Activated CD4-positive, alpha-beta memory T cell treated with anti-CD3 and anti-CD28 coated beads for 36 hours (primary cell): Measurements from ENCODE around the gene STN1. TPM values are rescaled to one million over a fixed set of nuclear protein-coding genes. Genes with fewer than 3 reads are reported as not detected.

Source experiments
- CTCF ChIA-PET: fragments of 350-600 bp; sonication (Branson Sonifier 250); formaldehyde crosslinking; loops from one replicate; lab custom pipeline; 2021; ENCODE audit warnings: antibody characterized with exemption, inconsistent platforms; lab: Charles Lee
- POLR2A ChIA-PET: fragments of 350-600 bp; sonication (Branson Sonifier 250); formaldehyde crosslinking; loops from one replicate; lab custom pipeline; 2021; ENCODE audit warnings: antibody characterized with exemption; lab: Charles Lee
- DNase-seq: peaks from one replicate; pipeline ENCODE4 v3.0.0-alpha.2; 2020
- H3K27ac Mint-ChIP-seq: one replicate; pipeline ENCODE4 v1.8.0; 2021; ENCODE audit warnings: mixed read lengths
- H3K27me3 Mint-ChIP-seq: one replicate; pipeline ENCODE4 v1.8.0; 2021; ENCODE audit warnings: mixed read lengths
- H3K36me3 Mint-ChIP-seq: one replicate; pipeline ENCODE4 v1.8.0; 2021; ENCODE audit warnings: mixed read lengths
- H3K4me1 Mint-ChIP-seq: one replicate; pipeline ENCODE4 v1.8.0; 2021; ENCODE audit warnings: low read depth, mixed read lengths
- H3K4me3 Mint-ChIP-seq: one replicate; pipeline ENCODE4 v1.8.0; 2021; ENCODE audit warnings: mild to moderate bottlenecking, mixed read lengths
- H3K9me3 Mint-ChIP-seq: one replicate; pipeline ENCODE4 v1.8.0; 2021; ENCODE audit warnings: mixed read lengths
- intact Hi-C: fragments of 100-400 bp; cut with micrococcal nuclease; formaldehyde crosslinking; loops from one replicate; pipeline ENCODE4 v1.15.1; 2023
- total RNA-seq, 2 experiments: library from RNA; stranded (reverse); gene quantifications; one replicate each; pipeline ENCODE4 v1.2.3, GENCODE V29; 2021

STN1 gene, protein sequence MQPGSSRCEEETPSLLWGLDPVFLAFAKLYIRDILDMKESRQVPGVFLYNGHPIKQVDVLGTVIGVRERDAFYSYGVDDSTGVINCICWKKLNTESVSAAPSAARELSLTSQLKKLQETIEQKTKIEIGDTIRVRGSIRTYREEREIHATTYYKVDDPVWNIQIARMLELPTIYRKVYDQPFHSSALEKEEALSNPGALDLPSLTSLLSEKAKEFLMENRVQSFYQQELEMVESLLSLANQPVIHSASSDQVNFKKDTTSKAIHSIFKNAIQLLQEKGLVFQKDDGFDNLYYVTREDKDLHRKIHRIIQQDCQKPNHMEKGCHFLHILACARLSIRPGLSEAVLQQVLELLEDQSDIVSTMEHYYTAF
- 10 to 100 TPM; 56.1 to 57.0 TPM for total RNA-seq

DNA sequence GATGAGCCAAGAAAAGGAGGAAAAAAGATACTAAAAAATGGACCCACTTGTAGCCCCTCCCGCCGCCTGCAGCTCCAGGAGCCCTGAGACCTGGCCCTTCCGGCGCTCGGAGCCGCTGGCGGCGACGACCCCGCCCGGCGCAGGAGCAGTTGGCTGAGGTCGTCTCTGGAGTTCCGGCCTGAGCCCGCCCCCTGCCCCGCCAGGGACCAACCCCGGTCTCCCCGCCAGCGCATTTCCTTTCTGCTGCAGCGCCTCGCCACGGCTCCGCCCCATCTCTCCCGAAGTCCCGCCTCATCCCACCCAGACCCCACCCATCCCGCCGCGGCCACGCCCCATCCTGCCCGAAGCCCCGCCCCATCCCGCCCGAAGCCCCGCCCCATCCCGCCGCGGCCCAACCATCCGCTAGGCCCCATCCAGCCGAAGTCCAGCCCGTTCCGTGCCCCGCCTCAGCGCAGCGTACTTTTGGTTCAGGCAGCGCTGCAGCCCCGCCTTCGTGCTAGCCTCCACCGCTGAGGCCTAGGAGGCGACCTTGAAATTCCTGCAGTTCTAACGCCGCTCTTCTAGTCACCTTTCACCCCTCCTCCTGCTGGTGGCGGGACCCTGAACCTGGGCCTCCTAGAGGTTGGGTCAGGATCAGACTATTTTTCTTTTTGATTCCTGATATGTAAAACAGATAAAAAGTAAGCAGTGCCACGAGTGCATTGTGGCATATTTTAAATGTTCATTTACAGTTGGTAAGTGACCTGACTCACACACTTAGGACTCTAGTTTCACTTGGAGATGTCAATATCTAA is at the start of gene STN1:
Gene STN1 (minus strand): TSS at position 132 of the 794 bp plus-strand sequence. CDS start 590 bp downstream, outside the sequence.
- peak; percentile 98 for DNase-seq
- Mint-ChIP-seq H3K4me1 (peaks cover 29% of the 10 kb centered on the region), H3K27me3 (no peaks in the 10 kb centered on the region), H3K4me3 (peak within 1 kb of the TSS; percentile 98), H3K36me3 (peaks cover 26% of the 10 kb centered on the region), H3K9me3 (peaks cover 10% of the 10 kb centered on the region), H3K27ac (peak within 1 kb of the TSS; percentile 98)
- intact Hi-C loops, result loop anchor here (1.0 to 5.0 kb wide), 7 partner anchors 10 to 434 kb away; partner anchors contain the start of genes CFAP58, GSTO2, ITPRIP and SLK
- ChIA-PET POLR2A (interaction anchor here (0.6 to 2.1 kb wide), 2 partner anchors 12 to 203 kb away, joined by 3 to 8 read pairs; partner anchors contain the start of gene SFR1), CTCF (interaction anchor here (0.7 to 1.7 kb wide), 4 partner anchors 9 to 30 kb away, joined by 3 to 4 read pairs (median 3); no protein-coding TSS in a partner anchor)

DNA sequence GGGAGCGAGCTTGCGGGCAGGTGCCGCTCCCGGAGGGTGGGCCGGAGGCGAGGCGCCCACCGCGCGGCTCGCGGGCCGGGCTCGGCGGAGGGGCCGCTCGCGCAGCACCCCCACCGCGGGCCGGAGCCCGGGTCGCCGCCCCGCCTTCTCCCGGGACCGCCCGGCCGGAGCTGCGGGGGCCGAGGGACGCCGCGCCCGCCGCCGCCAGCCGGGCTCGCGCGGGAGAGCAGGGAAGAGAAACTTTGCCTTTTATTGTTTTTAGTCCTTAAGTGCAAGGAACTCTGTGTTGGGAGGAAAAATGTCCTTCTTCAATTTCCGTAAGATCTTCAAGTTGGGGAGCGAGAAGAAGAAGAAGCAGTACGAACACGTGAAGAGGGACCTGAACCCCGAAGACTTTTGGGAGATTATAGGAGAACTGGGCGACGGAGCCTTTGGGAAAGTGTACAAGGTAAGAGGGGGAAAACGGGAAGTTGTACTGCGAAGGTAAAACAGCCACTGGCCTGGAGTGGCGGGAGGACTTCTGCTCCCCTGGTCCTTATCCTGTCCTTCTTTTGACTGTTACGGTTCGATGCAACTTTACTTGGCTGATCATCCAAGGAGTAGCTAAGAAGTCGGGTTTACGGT is 49.6 kb upstream of the STN1 start:
- Mint-ChIP-seq H3K9me3 (no peaks in the 10 kb centered on the region), H3K4me1 (peaks cover 38% of the 10 kb centered on the region), H3K27me3 (no peaks in the 10 kb centered on the region), H3K36me3 (peaks cover 5% of the 10 kb centered on the region), H3K4me3 (peak overlapping the region; percentile 94), H3K27ac (peak overlapping the region; percentile 80)
- POLR2A ChIA-PET, result interaction anchor here (0.6 to 2.3 kb wide), 8 partner anchors 13 to 154 kb away, joined by 3 to 15 read pairs (median 3); partner anchors contain the start of gene SFR1
- CTCF ChIA-PET, result interaction anchor here (0.5 to 1.4 kb wide), 5 partner anchors 48 to 154 kb away, joined by 3 to 9 read pairs (median 3); partner anchors contain the start of gene SFR1
- intact Hi-C loops, result loop anchor here (1.0 to 2.0 kb wide), 6 partner anchors 16 to 301 kb away; partner anchors contain the start of genes GSTO2 and STN1
- DNase-seq, result peak; percentile 22

DNA sequence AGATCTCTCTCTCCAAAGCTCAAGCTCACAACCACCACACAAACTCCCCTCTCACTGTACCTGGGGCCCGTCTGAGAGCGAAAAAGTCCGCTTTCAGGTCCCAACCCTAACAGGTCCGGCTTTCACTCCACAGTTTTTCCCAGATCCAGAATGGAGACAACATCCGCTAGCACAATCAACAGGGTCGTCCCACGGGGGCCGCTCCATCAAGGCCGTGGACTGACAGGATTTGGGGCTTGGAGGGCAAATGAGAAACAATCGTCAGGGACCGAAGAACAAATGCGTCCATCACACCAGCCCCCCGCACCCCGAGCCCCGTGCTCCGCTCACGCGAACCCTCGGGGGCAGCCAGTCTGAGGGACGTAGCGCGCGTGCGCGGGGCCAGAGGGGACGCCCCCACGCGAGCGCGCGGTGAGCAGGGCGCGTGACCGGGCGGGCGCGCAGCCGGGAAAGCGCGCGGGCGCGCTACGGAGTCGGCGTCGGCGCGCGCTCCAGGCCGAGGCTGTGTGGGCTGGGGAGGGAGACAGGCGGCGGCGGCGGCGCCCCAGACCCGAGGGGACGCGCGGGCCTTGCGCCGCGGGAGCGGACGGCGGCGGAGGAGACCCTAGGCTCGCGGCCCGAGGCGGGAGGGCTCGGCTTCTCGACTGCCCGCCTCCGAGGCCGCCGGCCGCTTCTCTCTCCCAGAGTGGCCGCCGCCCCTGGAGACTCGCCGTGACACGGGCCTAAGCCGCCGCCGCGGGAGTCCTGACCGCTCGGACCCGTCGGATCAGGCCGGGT is 48.9 kb upstream of the STN1 start, which contains the start of gene SLK:
Gene SLK (plus strand): TSS at position 470 of the 777 bp plus-strand sequence. CDS start 606 bp downstream, outside the sequence.
- ChIA-PET POLR2A (interaction anchor here (1.4 to 2.3 kb wide), 3 partner anchors 16 to 155 kb away, joined by 4 to 15 read pairs (median 5); partner anchors contain the start of gene SFR1), CTCF (interaction anchor here (1.4 kb wide), 1 partner anchor 155 kb away, joined by 9 read pairs; the partner anchor contains the start of gene SFR1)
- Mint-ChIP-seq H3K4me1 (peaks cover 33% of the 10 kb centered on the region), H3K27me3 (no peaks in the 10 kb centered on the region), H3K36me3 (peaks cover 5% of the 10 kb centered on the region), H3K4me3 (peak within 1 kb of the TSS; percentile 94), H3K9me3 (no peaks in the 10 kb centered on the region), H3K27ac (peak within 1 kb of the TSS; percentile 92)
- intact Hi-C loops, result loop anchor here (1.0 to 2.0 kb wide), 5 partner anchors 16 to 302 kb away; partner anchors contain the start of genes GSTO2 and STN1
- peak; percentile 86 for DNase-seq

DNA sequence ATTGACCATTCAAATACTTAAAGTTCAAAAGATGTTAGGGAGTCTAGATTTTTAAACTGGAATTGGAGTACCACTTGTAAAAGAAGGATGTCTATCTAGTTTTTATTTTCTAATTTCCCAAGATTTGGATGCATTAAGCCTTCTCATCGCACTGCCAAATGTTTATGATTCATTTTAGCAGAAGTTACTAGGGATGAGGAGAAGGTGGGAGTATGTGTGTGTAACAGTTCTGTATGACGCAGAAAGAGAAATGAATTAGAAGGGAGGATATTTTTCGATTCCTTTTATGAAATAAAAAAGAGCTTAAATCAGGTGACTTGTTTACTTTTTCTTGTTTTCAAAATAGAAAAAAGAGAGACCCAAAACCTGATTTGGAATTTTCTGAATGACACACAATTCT is 42.1 kb upstream of the STN1 start:
- Mint-ChIP-seq H3K9me3 (no peaks in the 10 kb centered on the region), H3K27ac (no peak overlapping the region), H3K4me1 (no peaks in the 10 kb centered on the region), H3K4me3 (no peak overlapping the region), H3K36me3 (no peaks in the 10 kb centered on the region), H3K27me3 (no peaks in the 10 kb centered on the region)
- CTCF ChIA-PET, result no interaction called here
- intact Hi-C loops, result no loop called here
- POLR2A ChIA-PET, result no interaction called here
- no peak for DNase-seq

DNA sequence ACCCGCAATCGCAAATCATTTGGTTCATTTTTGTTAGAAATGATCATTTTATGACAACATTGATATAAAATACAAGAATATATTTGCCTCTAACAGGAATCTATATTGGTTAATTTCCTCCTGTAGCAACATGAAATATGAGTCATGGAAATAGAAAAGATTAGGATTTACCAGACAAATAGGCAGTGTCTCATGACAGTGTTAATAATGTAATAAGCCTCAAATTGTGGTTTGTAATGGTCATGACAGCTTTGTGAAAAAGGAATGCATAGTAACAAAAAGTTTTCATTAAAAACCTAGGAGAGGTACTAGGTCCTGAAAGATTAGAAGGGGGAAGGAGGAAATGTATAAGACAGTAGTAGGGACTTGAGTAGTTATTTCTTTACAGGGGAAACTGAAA is 41.0 kb upstream of the STN1 start:
- ChIA-PET POLR2A (no interaction called here), CTCF (no interaction called here)
- H3K27me3 Mint-ChIP-seq, result no peaks in the 10 kb centered on the region

DNA sequence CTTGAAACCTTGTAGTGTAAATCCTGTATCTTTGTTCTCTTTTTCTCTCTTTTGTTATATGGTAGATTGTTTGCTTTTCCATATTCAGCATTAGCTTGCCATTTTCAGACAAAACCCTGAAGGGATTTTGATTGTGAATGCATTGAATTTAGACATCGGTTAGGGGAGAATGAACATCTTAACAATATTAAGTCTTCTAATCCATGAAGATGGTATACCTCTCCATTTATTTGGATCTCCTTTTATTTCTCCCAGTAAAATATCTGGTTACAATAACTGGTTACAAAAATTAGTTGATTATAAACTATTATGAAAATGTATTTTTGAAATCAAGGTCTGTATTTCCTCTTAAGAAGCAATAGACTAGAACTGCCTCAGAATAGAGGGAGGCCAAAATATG is 36.6 kb upstream of the STN1 start:
- H3K9me3 Mint-ChIP-seq, result peaks cover 2% of the 10 kb centered on the region
- ChIA-PET POLR2A (no interaction called here), CTCF (interaction anchor here (0.8 kb wide), 1 partner anchor 13 kb away, joined by 3 read pairs; no protein-coding TSS in a partner anchor)
- DNase-seq, result no peak
- H3K27ac Mint-ChIP-seq, result no peak overlapping the region
- intact Hi-C loops, result no loop called here
- no peak overlapping the region for H3K4me3 Mint-ChIP-seq
- H3K36me3 Mint-ChIP-seq, result no peaks in the 10 kb centered on the region
- H3K27me3 Mint-ChIP-seq, result no peaks in the 10 kb centered on the region
- H3K4me1 Mint-ChIP-seq, result no peaks in the 10 kb centered on the region

More for the DNA sequence above, 41.0 kb upstream of the STN1 start:
- intact Hi-C loops, result no loop called here
- H3K4me1 Mint-ChIP-seq, result no peaks in the 10 kb centered on the region
- H3K27ac Mint-ChIP-seq, result no peak overlapping the region
- H3K4me3 Mint-ChIP-seq, result no peak overlapping the region
- no peak for DNase-seq
- peaks cover 2% of the 10 kb centered on the region for H3K9me3 Mint-ChIP-seq
- H3K36me3 Mint-ChIP-seq, result no peaks in the 10 kb centered on the region

DNA sequence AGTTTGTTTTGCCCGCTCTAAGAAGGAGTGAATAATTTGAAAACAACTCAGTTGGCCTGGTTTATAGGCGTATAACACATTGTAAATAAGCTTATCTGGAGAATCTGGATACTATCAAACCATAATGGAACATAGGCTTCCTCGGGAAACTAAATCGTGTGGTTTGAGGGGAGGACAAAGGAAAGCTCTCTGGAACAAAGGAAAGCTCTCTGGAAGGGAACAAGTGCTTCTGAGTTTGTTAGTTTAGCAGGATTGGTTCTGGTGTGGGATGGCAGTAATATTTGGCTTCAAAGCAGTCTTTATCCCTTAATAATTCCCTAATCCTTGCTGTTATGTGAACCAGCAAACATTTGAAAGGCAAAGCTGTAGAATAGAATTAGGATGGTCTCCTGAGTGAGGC is 34.0 kb upstream of the STN1 start:
- H3K27ac Mint-ChIP-seq, result no peak overlapping the region

DNA sequence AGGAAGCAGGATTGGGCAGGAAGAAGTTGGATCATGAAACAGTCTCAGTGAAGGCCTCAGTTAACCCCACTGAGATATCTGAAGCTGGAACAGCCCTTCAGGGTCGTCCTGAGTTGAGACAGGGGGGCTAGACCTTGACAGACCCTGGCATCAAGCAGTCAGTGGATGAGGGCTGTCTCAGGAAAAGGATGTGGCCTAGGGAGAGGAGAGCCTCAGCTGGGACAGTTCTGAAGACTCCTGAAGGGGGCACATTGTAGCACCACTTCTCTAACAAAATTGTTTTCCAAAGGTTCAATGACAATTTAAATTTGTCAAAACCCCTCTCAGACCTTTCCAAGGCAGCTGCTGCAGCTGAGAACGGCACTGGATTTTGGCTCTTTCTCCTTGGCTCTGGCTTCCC is 33.2 kb upstream of the STN1 start:
- H3K4me3 Mint-ChIP-seq, result no peak overlapping the region
- no peaks in the 10 kb centered on the region for H3K36me3 Mint-ChIP-seq
- DNase-seq, result no peak
- ChIA-PET CTCF (interaction anchor here (0.6 to 1.4 kb wide), 2 partner anchors 141 to 238 kb away, joined by 4 read pairs; no protein-coding TSS in a partner anchor), POLR2A (no interaction called here)
- peaks cover 2% of the 10 kb centered on the region for H3K9me3 Mint-ChIP-seq
- intact Hi-C loops, result no loop called here
- H3K4me1 Mint-ChIP-seq, result peaks cover 8% of the 10 kb centered on the region
- H3K27ac Mint-ChIP-seq, result no peak overlapping the region
- H3K27me3 Mint-ChIP-seq, result no peaks in the 10 kb centered on the region

More for the DNA sequence above, 34.0 kb upstream of the STN1 start:
- Mint-ChIP-seq H3K4me3 (no peak overlapping the region), H3K36me3 (no peaks in the 10 kb centered on the region), H3K4me1 (peaks cover 8% of the 10 kb centered on the region), H3K27me3 (no peaks in the 10 kb centered on the region), H3K9me3 (peaks cover 2% of the 10 kb centered on the region)
- POLR2A ChIA-PET, result no interaction called here
- intact Hi-C loops, result no loop called here
- no peak for DNase-seq
- CTCF ChIA-PET, result interaction anchor here (0.6 to 1.4 kb wide), 2 partner anchors 239 to 708 kb away, joined by 3 to 4 read pairs; no protein-coding TSS in a partner anchor

DNA sequence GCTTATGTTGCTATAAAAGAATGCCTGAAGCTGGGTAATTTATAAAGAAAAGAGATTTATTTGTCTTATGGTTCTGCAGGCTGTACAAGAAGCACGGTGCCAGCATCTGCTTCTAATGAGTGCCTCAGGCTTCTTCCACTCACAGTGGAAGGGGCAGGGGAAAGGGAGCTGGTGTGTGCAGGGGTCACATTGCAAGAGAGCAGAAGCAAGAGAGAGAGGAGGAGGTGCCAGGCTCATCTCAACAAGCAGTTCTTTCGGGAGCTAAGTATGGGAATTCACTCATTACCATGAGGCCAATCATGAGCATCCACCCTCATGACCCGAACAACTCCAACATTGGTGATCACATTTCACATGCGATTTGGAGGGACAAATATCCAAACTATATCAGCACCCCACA is 31.7 kb upstream of the STN1 start:
- H3K27me3 Mint-ChIP-seq, result no peaks in the 10 kb centered on the region
- CTCF ChIA-PET, result no interaction called here
- intact Hi-C loops, result no loop called here
- peaks cover 2% of the 10 kb centered on the region for H3K9me3 Mint-ChIP-seq
- no peak overlapping the region for H3K4me3 Mint-ChIP-seq
- H3K4me1 Mint-ChIP-seq, result peaks cover 8% of the 10 kb centered on the region
- H3K27ac Mint-ChIP-seq, result no peak overlapping the region
- POLR2A ChIA-PET, result interaction anchor here (1.1 kb wide), 1 partner anchor 172 kb away, joined by 3 read pairs; no protein-coding TSS in a partner anchor
- no peak for DNase-seq
- no peaks in the 10 kb centered on the region for H3K36me3 Mint-ChIP-seq

DNA sequence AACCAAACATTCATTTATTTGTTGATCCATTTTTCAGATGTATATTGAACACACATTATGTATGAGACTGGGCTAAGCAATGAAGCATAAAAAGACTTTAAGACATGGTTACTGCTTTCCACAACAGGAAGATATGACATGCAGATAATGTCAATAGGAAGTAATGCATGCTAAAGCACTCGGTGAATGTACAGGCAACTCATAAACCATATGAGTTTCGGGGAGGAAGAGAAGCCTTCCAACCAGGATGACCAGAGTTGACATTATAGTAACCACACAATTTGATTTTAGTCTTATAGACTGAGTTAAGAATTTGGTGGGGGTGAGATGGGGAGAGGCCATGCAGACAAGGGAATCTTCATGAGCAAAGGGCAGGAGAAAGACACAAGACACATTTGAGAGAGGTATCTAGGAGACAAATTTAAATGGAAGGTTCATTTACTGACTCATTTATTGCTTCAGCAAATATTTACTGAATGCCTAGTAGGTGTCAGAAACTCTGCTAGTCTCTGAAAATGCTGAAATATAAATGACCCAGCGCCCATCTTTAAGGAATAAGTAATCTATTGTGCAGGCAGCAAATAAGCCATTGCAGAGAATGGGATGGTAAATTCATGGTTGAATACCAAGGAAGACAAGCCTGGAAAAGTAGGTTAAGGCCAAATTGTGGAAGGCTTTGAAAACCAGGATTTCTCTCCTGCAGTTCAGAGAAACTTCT is 30.0 kb upstream of the STN1 start:
- Mint-ChIP-seq H3K9me3 (no peaks in the 10 kb centered on the region), H3K27me3 (no peaks in the 10 kb centered on the region), H3K4me3 (no peak overlapping the region), H3K36me3 (no peaks in the 10 kb centered on the region), H3K27ac (no peak overlapping the region), H3K4me1 (peaks cover 8% of the 10 kb centered on the region)
- intact Hi-C loops, result no loop called here
- ChIA-PET CTCF (no interaction called here), POLR2A (no interaction called here)
- no peak for DNase-seq
